Progenitor cell of endocrine pancreas (in vitro differentiated cells): Measurements from ENCODE around the gene PMFBP1. TPM values are rescaled to one million over a fixed set of nuclear protein-coding genes. Genes with fewer than 3 reads are reported as not detected.
"Not testable (repeated sequence)": the region's sequence is repeated elsewhere in the genome, so short reads cannot be mapped to it uniquely, and the experiment has no call there.

Source experiments
- DNase-seq: peaks from one replicate; pipeline ENCODE4 v3.0.0; 2021; ENCODE audit warnings: low spot score; ENCODE audit not compliant: unreplicated experiment
- H3K27ac Mint-ChIP-seq: 2 replicates; pipeline ENCODE4 v1.8.0; 2021; ENCODE audit warnings: mild to moderate bottlenecking, moderate library complexity, mixed read lengths
- H3K27me3 Mint-ChIP-seq: 2 replicates; pipeline ENCODE4 v1.8.0; 2021; ENCODE audit warnings: mixed read lengths
- H3K36me3 Mint-ChIP-seq: 2 replicates; pipeline ENCODE4 v1.8.0; 2022; ENCODE audit warnings: mixed read lengths; ENCODE audit not compliant: insufficient read depth
- H3K4me1 Mint-ChIP-seq: 2 replicates; pipeline ENCODE4 v1.8.0; 2021; ENCODE audit warnings: low read depth, mixed read lengths
- H3K4me3 Mint-ChIP-seq: 2 replicates; pipeline ENCODE4 v1.8.0; 2021; ENCODE audit warnings: low read depth, mild to moderate bottlenecking, moderate library complexity, mixed read lengths
- H3K9me3 Mint-ChIP-seq: 2 replicates; pipeline ENCODE4 v1.8.0; 2021; ENCODE audit warnings: low read depth, mixed read lengths
- CTCF ChIP-seq: fragments of 200-600 bp; sonication (generic); IDR thresholded peaks from one replicate; pipeline ENCODE4 v1.5.0; 2021; ENCODE audit warnings: antibody characterized with exemption, mild to moderate bottlenecking; ENCODE audit not compliant: unreplicated experiment
- total RNA-seq: library from RNA; stranded (reverse); gene quantifications from 2 replicates; pipeline ENCODE4 v1.2.1, GENCODE V29; 2021

PMFBP1 gene
- total RNA-seq, 1 donor from 2014 or later, result 3.9 TPM

- Mint-ChIP-seq H3K9me3 (no peaks in the 10 kb centered on the region), H3K4me1 (peaks cover 21% of the 10 kb centered on the region), H3K4me3 (peak overlapping the region; percentile 50), H3K36me3 (peaks cover 18% of the 10 kb centered on the region), H3K27ac (no peak overlapping the region), H3K27me3 (no peaks in the 10 kb centered on the region)
- no peak for TF ChIP-seq CTCF
- no peak for DNase-seq
Measured at GRCh38 chr16:72091217-72091616, 80.7 kb downstream of the PMFBP1 start.

GRCh38 chr16:72085002-72085401 lies 87.0 kb downstream of the PMFBP1 start:
- Mint-ChIP-seq H3K9me3 (peaks cover 3% of the 10 kb centered on the region), H3K36me3 (peaks cover 32% of the 10 kb centered on the region), H3K27me3 (no peaks in the 10 kb centered on the region), H3K27ac (no peak overlapping the region), H3K4me1 (no peaks in the 10 kb centered on the region), H3K4me3 (no peak overlapping the region)
- TF ChIP-seq CTCF, result no peak
- no peak for DNase-seq

GRCh38 chr16:72084445-72084844 lies 87.5 kb downstream of the PMFBP1 start:
- peaks cover 31% of the 10 kb centered on the region for H3K36me3 Mint-ChIP-seq
- H3K9me3 Mint-ChIP-seq, result peaks cover 3% of the 10 kb centered on the region
- H3K4me1 Mint-ChIP-seq, result no peaks in the 10 kb centered on the region
- no peak overlapping the region for H3K27ac Mint-ChIP-seq
- H3K27me3 Mint-ChIP-seq, result no peaks in the 10 kb centered on the region
- no peak overlapping the region for H3K4me3 Mint-ChIP-seq
- TF ChIP-seq CTCF, result no peak
- DNase-seq, result no peak

- Mint-ChIP-seq H3K9me3 (peaks cover 3% of the 10 kb centered on the region), H3K27me3 (no peaks in the 10 kb centered on the region), H3K4me1 (no peaks in the 10 kb centered on the region), H3K4me3 (no peak overlapping the region), H3K36me3 (peaks cover 29% of the 10 kb centered on the region), H3K27ac (no peak overlapping the region)
- DNase-seq, result no peak
- no peak for TF ChIP-seq CTCF
Measured at GRCh38 chr16:72083778-72084404, 88.1 kb downstream of the PMFBP1 start.

GRCh38 chr16:72076991-72077706 lies 94.8 kb downstream of the PMFBP1 start:
- not testable (repeated sequence) for DNase-seq, H3K27me3 Mint-ChIP-seq, H3K36me3 Mint-ChIP-seq, H3K27ac Mint-ChIP-seq, H3K4me3 Mint-ChIP-seq, H3K9me3 Mint-ChIP-seq
- H3K4me1 Mint-ChIP-seq, result peaks cover 13% of the 10 kb centered on the region

- H3K27me3 Mint-ChIP-seq, H3K27ac Mint-ChIP-seq, H3K9me3 Mint-ChIP-seq, H3K4me3 Mint-ChIP-seq, H3K36me3 Mint-ChIP-seq, DNase-seq: not testable (repeated sequence)
- H3K4me1 Mint-ChIP-seq, result peaks cover 13% of the 10 kb centered on the region
Measured at GRCh38 chr16:72075067-72075466, 96.9 kb downstream of the PMFBP1 start.
